ENCODE data around the gene ZP1. TPM values are rescaled to one million over a fixed set of nuclear protein-coding genes. Genes with fewer than 3 reads are reported as not detected.
A peak's percentile ranks its signal among the peaks of the same experiment; 100 is the strongest.

Gene ZP1
- total and polyA plus RNA-seq, 2 of the 8 experiments (the other 6 are each of a cell fraction or from before 2014, with no cell fraction given) = not detected

GRCh38 chr11:60831143-60831500 lies 36.2 kb upstream of the ZP1 start (continued):
- TF ChIP-seq CTCF (IDR thresholded peaks at IDR 0.05; ENCODE audit: control extremely low read depth in 1 of 3, insufficient read depth in 1 of 3, low read depth in 1 of 3, low read length in 3 of 3) (peak; percentile 88 to 95 (median 92)), CEBPB (IDR thresholded peaks at IDR 0.05; ENCODE audit: low read depth, low read length) (no peak), EZH2 (IDR thresholded peaks at IDR 0.05; ENCODE audit: low read depth, low read length, severe bottlenecking) (no peak), CREB1 (IDR thresholded peaks at IDR 0.05) (no peak), BCL11A (IDR thresholded peaks at IDR 0.05; ENCODE audit: low read depth in 2 of 2, low read length in 2 of 2) (no peak), SP2 (IDR thresholded peaks at IDR 0.05; ENCODE audit: low read length) (no peak), ZNF274 (IDR thresholded peaks at IDR 0.05; ENCODE audit: borderline replicate concordance, extremely low read depth, low read length) (no peak), TEAD4 (IDR thresholded peaks at IDR 0.05; ENCODE audit: low read depth, low read length) (peak; percentile 3; the same call in 1 of the 2 replicates), YY1 (IDR thresholded peaks at IDR 0.05; ENCODE audit: low read depth, low read length) (peak; percentile 46; the same call in 1 of the 2 replicates), NRF1 (IDR thresholded peaks at IDR 0.05; ENCODE audit: low read depth, low read length) (no peak), SRF (IDR thresholded peaks at IDR 0.05; ENCODE audit: low read depth, low read length) (no peak)
